Activated naive CD8-positive, alpha-beta T cell treated with anti-CD3 and anti-CD28 coated beads, Interleukin-2, amount 50 U/mL, for 24 hours (primary cell): Measurements from ENCODE around the gene HOXC9.

ENCODE experiments used
- ATAC-seq: fragments of 150-1000 bp; cut with Tn5 transposase; one replicate; pipeline ENCODE4 v1.10.0; 2021
- DNase-seq: peaks from one replicate; pipeline ENCODE4 v3.0.0; 2021
- H3K27ac Mint-ChIP-seq: one replicate; pipeline ENCODE4 v1.8.0; 2021; ENCODE audit warnings: mild to moderate bottlenecking, mixed read lengths
- H3K27me3 Mint-ChIP-seq: one replicate; pipeline ENCODE4 v1.8.0; 2021; ENCODE audit warnings: mixed read lengths
- H3K36me3 Mint-ChIP-seq: one replicate; pipeline ENCODE4 v1.8.0; 2021; ENCODE audit warnings: low read depth, mixed read lengths
- H3K4me1 Mint-ChIP-seq: one replicate; pipeline ENCODE4 v1.8.0; 2021; ENCODE audit warnings: mixed read lengths
- H3K4me3 Mint-ChIP-seq: one replicate; pipeline ENCODE4 v1.8.0; 2021; ENCODE audit warnings: mild to moderate bottlenecking, moderate library complexity, mixed read lengths
- H3K9me3 Mint-ChIP-seq: one replicate; pipeline ENCODE4 v1.8.0; 2021; ENCODE audit warnings: mixed read lengths

The HOXC9 gene

GRCh38 chr12:54042970-54043853 lies 43.3 kb downstream of the HOXC9 start:
- ATAC-seq, result no peak
- Mint-ChIP-seq H3K4me1 (peaks cover 6% of the 10 kb centered on the region), H3K27me3 (peaks cover 92% of the 10 kb centered on the region)

GRCh38 chr12:54044425-54045103 lies 44.6 kb downstream of the HOXC9 start:
- Mint-ChIP-seq H3K27ac (no peak overlapping the region), H3K27me3 (peaks cover 93% of the 10 kb centered on the region), H3K4me3 (no peak overlapping the region)

More at GRCh38 chr12:54042970-54043853, 43.3 kb downstream of the HOXC9 start:
- Mint-ChIP-seq H3K9me3 (no peaks in the 10 kb centered on the region), H3K36me3 (no peaks in the 10 kb centered on the region), H3K27ac (no peak overlapping the region), H3K4me3 (no peak overlapping the region)
- no peak for DNase-seq

GRCh38 chr12:54045401-54045800 lies 45.4 kb downstream of the HOXC9 start:
- ATAC-seq (no peak), DNase-seq (no peak)
- Mint-ChIP-seq H3K9me3 (no peaks in the 10 kb centered on the region), H3K4me1 (peaks cover 13% of the 10 kb centered on the region), H3K27ac (no peak overlapping the region), H3K36me3 (no peaks in the 10 kb centered on the region), H3K4me3 (no peak overlapping the region), H3K27me3 (peaks cover 93% of the 10 kb centered on the region)

More at GRCh38 chr12:54044425-54045103, 44.6 kb downstream of the HOXC9 start:
- H3K4me1 Mint-ChIP-seq, result peaks cover 6% of the 10 kb centered on the region
- H3K9me3 Mint-ChIP-seq, result no peaks in the 10 kb centered on the region
- no peak for DNase-seq
- ATAC-seq, result no peak
- H3K36me3 Mint-ChIP-seq, result no peaks in the 10 kb centered on the region

- ATAC-seq (no peak), DNase-seq (no peak)
- H3K9me3 Mint-ChIP-seq, result no peaks in the 10 kb centered on the region
- H3K27me3 Mint-ChIP-seq, result peaks cover 95% of the 10 kb centered on the region
- no peaks in the 10 kb centered on the region for H3K36me3 Mint-ChIP-seq
- H3K4me3 Mint-ChIP-seq, result no peak overlapping the region
- H3K4me1 Mint-ChIP-seq, result peaks cover 13% of the 10 kb centered on the region
- no peak overlapping the region for H3K27ac Mint-ChIP-seq
Observed at GRCh38 chr12:54045868-54046521, 46.0 kb downstream of the HOXC9 start.

- no peaks in the 10 kb centered on the region for H3K9me3 Mint-ChIP-seq
- peaks cover 95% of the 10 kb centered on the region for H3K27me3 Mint-ChIP-seq
- H3K36me3 Mint-ChIP-seq, result peaks cover under 1% of the 10 kb centered on the region
- H3K4me3 Mint-ChIP-seq, result peak overlapping the region; percentile 50
- DNase-seq (no peak), ATAC-seq (no peak)
- peaks cover 14% of the 10 kb centered on the region for H3K4me1 Mint-ChIP-seq
- H3K27ac Mint-ChIP-seq, result no peak overlapping the region
Observed at GRCh38 chr12:54046809-54047159, 46.8 kb downstream of the HOXC9 start.

GRCh38 chr12:54047160-54047963 lies 47.4 kb downstream of the HOXC9 start:
- peaks cover 19% of the 10 kb centered on the region for H3K4me1 Mint-ChIP-seq
- peak overlapping the region; percentile 50 for H3K4me3 Mint-ChIP-seq
- H3K27me3 Mint-ChIP-seq, result peaks cover 96% of the 10 kb centered on the region
- ATAC-seq (no peak), DNase-seq (no peak)
- no peak overlapping the region for H3K27ac Mint-ChIP-seq
- H3K36me3 Mint-ChIP-seq, result peaks cover 2% of the 10 kb centered on the region
- H3K9me3 Mint-ChIP-seq, result no peaks in the 10 kb centered on the region

- Mint-ChIP-seq H3K4me3 (no peak overlapping the region), H3K36me3 (peaks cover 2% of the 10 kb centered on the region)
Observed at GRCh38 chr12:54047964-54048303, 48.0 kb downstream of the HOXC9 start.

GRCh38 chr12:54048406-54049093 lies 48.6 kb downstream of the HOXC9 start:
- no peak for DNase-seq

More at GRCh38 chr12:54047964-54048303, 48.0 kb downstream of the HOXC9 start:
- no peak for ATAC-seq
- peaks cover 24% of the 10 kb centered on the region for H3K4me1 Mint-ChIP-seq
- no peak overlapping the region for H3K27ac Mint-ChIP-seq
- no peak for DNase-seq
- no peaks in the 10 kb centered on the region for H3K9me3 Mint-ChIP-seq
- peaks cover 94% of the 10 kb centered on the region for H3K27me3 Mint-ChIP-seq

GRCh38 chr12:54049108-54049507 lies 49.1 kb downstream of the HOXC9 start:
- peaks cover 92% of the 10 kb centered on the region for H3K27me3 Mint-ChIP-seq
- DNase-seq, result no peak
- H3K9me3 Mint-ChIP-seq, result no peaks in the 10 kb centered on the region
- H3K4me3 Mint-ChIP-seq, result no peak overlapping the region
- peaks cover 2% of the 10 kb centered on the region for H3K36me3 Mint-ChIP-seq
- H3K4me1 Mint-ChIP-seq, result peaks cover 31% of the 10 kb centered on the region
- ATAC-seq, result no peak
- no peak overlapping the region for H3K27ac Mint-ChIP-seq

More at GRCh38 chr12:54048406-54049093, 48.6 kb downstream of the HOXC9 start:
- Mint-ChIP-seq H3K4me3 (no peak overlapping the region), H3K4me1 (peaks cover 27% of the 10 kb centered on the region), H3K9me3 (no peaks in the 10 kb centered on the region), H3K27me3 (peaks cover 92% of the 10 kb centered on the region), H3K36me3 (peaks cover 2% of the 10 kb centered on the region), H3K27ac (no peak overlapping the region)
- ATAC-seq, result no peak

GRCh38 chr12:54050482-54050810 lies 50.5 kb downstream of the HOXC9 start:
- no peak overlapping the region for H3K4me3 Mint-ChIP-seq
- H3K27me3 Mint-ChIP-seq, result peaks cover 88% of the 10 kb centered on the region
- ATAC-seq (no peak), DNase-seq (no peak)
- no peak overlapping the region for H3K27ac Mint-ChIP-seq
- H3K9me3 Mint-ChIP-seq, result no peaks in the 10 kb centered on the region
- peaks cover 31% of the 10 kb centered on the region for H3K4me1 Mint-ChIP-seq
- peaks cover 2% of the 10 kb centered on the region for H3K36me3 Mint-ChIP-seq

GRCh38 chr12:54051026-54051842 lies 51.3 kb downstream of the HOXC9 start:
- ATAC-seq (no peak), DNase-seq (no peak)
- Mint-ChIP-seq H3K4me1 (peaks cover 31% of the 10 kb centered on the region), H3K9me3 (no peaks in the 10 kb centered on the region), H3K27me3 (peaks cover 86% of the 10 kb centered on the region), H3K4me3 (no peak overlapping the region), H3K36me3 (peaks cover 2% of the 10 kb centered on the region), H3K27ac (no peak overlapping the region)

GRCh38 chr12:54051874-54052437 lies 52.0 kb downstream of the HOXC9 start:
- Mint-ChIP-seq H3K36me3 (peaks cover 2% of the 10 kb centered on the region), H3K4me1 (peaks cover 29% of the 10 kb centered on the region), H3K9me3 (no peaks in the 10 kb centered on the region), H3K27me3 (peaks cover 83% of the 10 kb centered on the region), H3K27ac (no peak overlapping the region), H3K4me3 (no peak overlapping the region)
- ATAC-seq, result no peak
- no peak for DNase-seq

GRCh38 chr12:54052438-54053002 lies 52.6 kb downstream of the HOXC9 start:
- Mint-ChIP-seq H3K9me3 (no peaks in the 10 kb centered on the region), H3K36me3 (peaks cover 2% of the 10 kb centered on the region), H3K27ac (peak overlapping the region; percentile 72), H3K4me1 (peaks cover 28% of the 10 kb centered on the region), H3K4me3 (peak overlapping the region; percentile 73), H3K27me3 (peaks cover 83% of the 10 kb centered on the region)
- ATAC-seq (no peak), DNase-seq (no peak)
